ENCODE measurements around the gene TAMM41.

DNA sequence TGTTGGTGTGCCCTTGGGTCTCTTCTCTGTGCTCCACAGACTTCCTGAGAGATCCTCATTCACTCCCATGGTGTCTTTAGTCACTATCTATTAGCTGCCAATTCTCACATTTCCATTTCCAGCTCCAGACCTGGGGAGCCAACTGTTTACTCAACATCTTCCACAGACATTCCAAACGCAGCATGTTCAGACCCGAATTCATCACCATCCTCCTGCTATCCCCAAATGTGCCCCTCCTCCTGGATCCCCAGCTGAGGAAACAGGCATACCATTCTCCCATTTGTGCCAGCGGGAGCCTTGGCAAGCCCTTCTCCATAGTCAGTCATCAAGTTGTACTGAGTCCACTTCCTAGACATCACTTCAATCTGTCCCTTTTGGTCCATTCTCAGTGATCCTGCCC is 67.1 kb downstream of the TAMM41 start:
- TF ChIP-seq ZNF274 (IDR thresholded peaks at IDR 0.05; ENCODE audit: low read depth, low read length) (no peak), YY1 (IDR thresholded peaks at IDR 0.05; ENCODE audit: insufficient read depth, insufficient read length) (no peak), SUZ12 (IDR thresholded peaks at IDR 0.05; ENCODE audit: extremely low read depth, insufficient read depth, insufficient read length) (no peak)
